Erythroblast (primary cell): ENCODE data around the gene POLN.

Source experiments
- GATA1 ChIP-seq: IDR thresholded peaks from 2 replicates; pipeline ENCODE4 v1.6.1; 2011; ENCODE audit warnings: low read depth, mild to moderate bottlenecking, control low read depth, low read length, moderate library complexity
- POLR2A ChIP-seq: IDR thresholded peaks from 2 replicates; pipeline ENCODE4 v1.6.1; 2011; ENCODE audit warnings: mild to moderate bottlenecking, low read length

DNA sequence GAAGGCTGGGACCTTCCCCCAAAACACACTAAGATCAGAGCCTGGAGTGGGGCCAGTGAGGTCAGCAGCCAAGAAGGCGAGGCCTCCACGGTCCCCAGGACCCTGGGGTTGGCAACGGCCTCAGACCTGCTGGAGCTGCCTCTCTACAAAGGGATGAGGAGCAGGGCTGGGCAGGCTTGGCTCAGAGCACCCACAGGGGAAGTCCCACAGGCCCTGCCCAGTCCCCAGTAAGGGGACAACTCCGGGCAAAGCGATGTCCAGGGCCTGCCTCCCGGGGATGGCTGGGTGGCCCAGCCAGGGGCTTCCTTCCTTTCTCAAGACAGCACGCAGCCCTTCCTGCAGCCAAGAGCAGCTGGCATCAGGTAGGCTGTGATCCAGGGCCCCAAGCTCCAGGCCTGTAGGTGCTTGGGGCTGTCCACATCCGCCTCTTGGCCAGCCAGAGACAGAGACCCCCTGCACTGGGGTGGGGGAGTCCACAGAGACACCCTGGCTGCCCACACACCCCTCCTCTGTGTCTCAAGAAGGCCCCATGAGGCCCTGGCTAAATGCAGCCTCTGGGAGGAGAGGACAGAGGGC lies 14.3 kb upstream of the POLN start:
- TF ChIP-seq POLR2A (no peak), GATA1 (no peak)
